K562 (cell line): ENCODE measurements around the gene ADGRE1. TPM values are rescaled to one million over a fixed set of nuclear protein-coding genes. Genes with fewer than 3 reads are reported as not detected.

Experiments used
- ARHGAP35 ChIP-seq: fragments of 450-650 bp; IDR thresholded peaks from 2 replicates; pipeline ENCODE4 v1.6.1; 2018; ENCODE audit not compliant: partially characterized antibody
- FOXJ3 ChIP-seq: sonication (generic); formaldehyde crosslinking; IDR thresholded peaks from 2 replicates; pipeline ENCODE4 v1.4.0; 2020; ENCODE audit warnings: mild to moderate bottlenecking, missing genetic modification reagents
- GABPA ChIP-seq: fragments of 200-800 bp; sonication (Bioruptor generic); conservative IDR thresholded peaks from 2 replicates; pipeline ENCODE4 v1.6.1; 2016; ENCODE audit warnings: low read depth, missing genetic modification characterization, missing compliant biosample characterization
- NFXL1 ChIP-seq: fragments of 450-650 bp; formaldehyde crosslinking; IDR thresholded peaks from 2 replicates; pipeline ENCODE4 v1.4.0; 2021; ENCODE audit warnings: mild to moderate bottlenecking
- NR2C1 ChIP-seq, 2 experiments: fragments of 450-650 bp; IDR thresholded peaks; 2 replicates each; pipeline ENCODE4 v1.6.1; 2017; ENCODE audit warnings: mild to moderate bottlenecking in 2 of 2, antibody characterized with exemption in 1 of 2, inconsistent platforms in 1 of 2, missing compliant biosample characterization in 1 of 2, missing genetic modification characterization in 1 of 2
- RFX1 ChIP-seq: fragments of 450-650 bp; IDR thresholded peaks from 2 replicates; pipeline ENCODE4 v1.6.1; 2016; ENCODE audit warnings: mild to moderate bottlenecking, moderate library complexity
- SNIP1 ChIP-seq: fragments of 450-650 bp; IDR thresholded peaks from 2 replicates; pipeline ENCODE4 v1.7.1; 2017; ENCODE audit warnings: low read depth, mild to moderate bottlenecking
- ZNF431 ChIP-seq: sonication (generic); formaldehyde crosslinking; IDR thresholded peaks from 2 replicates; pipeline ENCODE4 v1.8.0; 2022; ENCODE audit warnings: mild to moderate bottlenecking, missing genetic modification reagents
- polyA plus RNA-seq, 8 experiments: library from polyadenylated mRNA; depleted of rRNA in 4 of 8; stranded (reverse) in 5 of 8; unstranded in 3 of 8; fragments of >200 nt; fragmentation: Nextera tagmentation in 2 of 8; fragmentation: Illumina TruSeq in 1 of 8; extraction: Ambion mirVana in 2 of 8; extraction: Trizol in 1 of 8; gene quantifications; 2 replicates each; pipeline versions ENCODE4 v1.2.1 to v1.2.3, GENCODE V29; 2011 to 2014; ENCODE audit warnings: inconsistent platforms in 1 of 8, missing spikeins in 1 of 8
- total RNA-seq, 7 experiments: library from RNA; depleted of rRNA in 6 of 7; stranded (reverse); fragments of >200 nt in 6 of 7; fragmentation: Illumina TruSeq in 2 of 7; extraction: Trizol in 2 of 7; gene quantifications; 2 replicates each; pipeline versions ENCODE4 v1.2.1 to v1.2.3, GENCODE V29; 2011 to 2021; ENCODE audit warnings: low replicate concordance in 1 of 7
- TF ChIP-seq, protein P1 (sequence below): sonication (generic); formaldehyde crosslinking; IDR thresholded peaks from 2 replicates; pipeline ENCODE4 v1.8.1; 2023; ENCODE audit warnings: mild to moderate bottlenecking, missing genetic modification reagents
- TF ChIP-seq, protein P2 (sequence below), 2 experiments: fragments of 450-650 bp in 1 of 2; sonication (generic) in 1 of 2; formaldehyde crosslinking in 1 of 2; IDR thresholded peaks; 2 replicates each; pipeline versions ENCODE4 v1.7.1 to v1.9.0; 2016 to 2022; ENCODE audit warnings: inconsistent platforms in 1 of 2, mild to moderate bottlenecking in 1 of 2, missing genetic modification reagents in 1 of 2
- TF ChIP-seq, protein P3 (sequence below): sonication (generic); formaldehyde crosslinking; IDR thresholded peaks from 2 replicates; pipeline ENCODE4 v1.8.0; 2022; ENCODE audit warnings: missing genetic modification reagents, mild to moderate bottlenecking, borderline replicate concordance
- TF ChIP-seq, protein P4 (sequence below): fragments of 250-450 bp; sonication (Bioruptor Pico); IDR thresholded peaks from 2 replicates; pipeline ENCODE4 v1.8.0; 2022; ENCODE audit warnings: moderate library complexity, mild to moderate bottlenecking, inconsistent platforms

Gene ADGRE1
- total and polyA plus RNA-seq, 9 of the 15 experiments (the other 6 are each of a cell fraction or from before 2014, with no cell fraction given): 0.09 to 0.49 (median 0.25) TPM; not detected in 1

DNA sequence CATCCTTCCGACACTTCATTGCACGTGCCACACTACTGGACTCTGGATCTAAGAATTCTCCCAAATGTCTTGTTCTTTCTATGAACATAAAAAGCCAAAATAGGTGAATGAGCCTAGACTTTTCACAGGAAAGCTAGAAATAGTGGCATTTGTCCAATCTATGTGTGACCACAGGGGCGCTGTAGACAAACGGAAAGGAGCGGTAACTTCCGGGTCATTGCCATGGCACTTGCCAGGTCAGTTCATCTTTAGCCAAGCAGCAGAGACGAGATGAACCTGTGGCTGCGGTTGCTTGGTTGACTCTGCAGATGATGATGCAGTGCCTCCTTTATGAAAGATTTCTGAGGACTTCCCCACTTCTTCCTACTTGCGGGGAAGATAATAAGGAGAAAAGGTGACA, 65.6 kb downstream of the ADGRE1 start (continued):
- TF ChIP-seq, protein P1, sequence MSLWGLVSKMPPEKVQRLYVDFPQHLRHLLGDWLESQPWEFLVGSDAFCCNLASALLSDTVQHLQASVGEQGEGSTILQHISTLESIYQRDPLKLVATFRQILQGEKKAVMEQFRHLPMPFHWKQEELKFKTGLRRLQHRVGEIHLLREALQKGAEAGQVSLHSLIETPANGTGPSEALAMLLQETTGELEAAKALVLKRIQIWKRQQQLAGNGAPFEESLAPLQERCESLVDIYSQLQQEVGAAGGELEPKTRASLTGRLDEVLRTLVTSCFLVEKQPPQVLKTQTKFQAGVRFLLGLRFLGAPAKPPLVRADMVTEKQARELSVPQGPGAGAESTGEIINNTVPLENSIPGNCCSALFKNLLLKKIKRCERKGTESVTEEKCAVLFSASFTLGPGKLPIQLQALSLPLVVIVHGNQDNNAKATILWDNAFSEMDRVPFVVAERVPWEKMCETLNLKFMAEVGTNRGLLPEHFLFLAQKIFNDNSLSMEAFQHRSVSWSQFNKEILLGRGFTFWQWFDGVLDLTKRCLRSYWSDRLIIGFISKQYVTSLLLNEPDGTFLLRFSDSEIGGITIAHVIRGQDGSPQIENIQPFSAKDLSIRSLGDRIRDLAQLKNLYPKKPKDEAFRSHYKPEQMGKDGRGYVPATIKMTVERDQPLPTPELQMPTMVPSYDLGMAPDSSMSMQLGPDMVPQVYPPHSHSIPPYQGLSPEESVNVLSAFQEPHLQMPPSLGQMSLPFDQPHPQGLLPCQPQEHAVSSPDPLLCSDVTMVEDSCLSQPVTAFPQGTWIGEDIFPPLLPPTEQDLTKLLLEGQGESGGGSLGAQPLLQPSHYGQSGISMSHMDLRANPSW (CRISPR knock-in tag): no peak
- TF ChIP-seq NR2C1 (IDR thresholded peaks at IDR 0.05) (peak; percentile 92), NR2C1 (tag; IDR thresholded peaks at IDR 0.05) (peak; percentile 92), SNIP1 (no peak), ARHGAP35 (no peak), FOXJ3 (CRISPR knock-in tag) (no peak), RFX1 (peak; percentile 56), GABPA (tag) (peak; percentile 41; the same call in 1 of the 2 replicates), ZNF431 (CRISPR knock-in tag) (no peak), NFXL1 (CRISPR knock-in tag) (no peak)
- TF ChIP-seq, protein P2, sequence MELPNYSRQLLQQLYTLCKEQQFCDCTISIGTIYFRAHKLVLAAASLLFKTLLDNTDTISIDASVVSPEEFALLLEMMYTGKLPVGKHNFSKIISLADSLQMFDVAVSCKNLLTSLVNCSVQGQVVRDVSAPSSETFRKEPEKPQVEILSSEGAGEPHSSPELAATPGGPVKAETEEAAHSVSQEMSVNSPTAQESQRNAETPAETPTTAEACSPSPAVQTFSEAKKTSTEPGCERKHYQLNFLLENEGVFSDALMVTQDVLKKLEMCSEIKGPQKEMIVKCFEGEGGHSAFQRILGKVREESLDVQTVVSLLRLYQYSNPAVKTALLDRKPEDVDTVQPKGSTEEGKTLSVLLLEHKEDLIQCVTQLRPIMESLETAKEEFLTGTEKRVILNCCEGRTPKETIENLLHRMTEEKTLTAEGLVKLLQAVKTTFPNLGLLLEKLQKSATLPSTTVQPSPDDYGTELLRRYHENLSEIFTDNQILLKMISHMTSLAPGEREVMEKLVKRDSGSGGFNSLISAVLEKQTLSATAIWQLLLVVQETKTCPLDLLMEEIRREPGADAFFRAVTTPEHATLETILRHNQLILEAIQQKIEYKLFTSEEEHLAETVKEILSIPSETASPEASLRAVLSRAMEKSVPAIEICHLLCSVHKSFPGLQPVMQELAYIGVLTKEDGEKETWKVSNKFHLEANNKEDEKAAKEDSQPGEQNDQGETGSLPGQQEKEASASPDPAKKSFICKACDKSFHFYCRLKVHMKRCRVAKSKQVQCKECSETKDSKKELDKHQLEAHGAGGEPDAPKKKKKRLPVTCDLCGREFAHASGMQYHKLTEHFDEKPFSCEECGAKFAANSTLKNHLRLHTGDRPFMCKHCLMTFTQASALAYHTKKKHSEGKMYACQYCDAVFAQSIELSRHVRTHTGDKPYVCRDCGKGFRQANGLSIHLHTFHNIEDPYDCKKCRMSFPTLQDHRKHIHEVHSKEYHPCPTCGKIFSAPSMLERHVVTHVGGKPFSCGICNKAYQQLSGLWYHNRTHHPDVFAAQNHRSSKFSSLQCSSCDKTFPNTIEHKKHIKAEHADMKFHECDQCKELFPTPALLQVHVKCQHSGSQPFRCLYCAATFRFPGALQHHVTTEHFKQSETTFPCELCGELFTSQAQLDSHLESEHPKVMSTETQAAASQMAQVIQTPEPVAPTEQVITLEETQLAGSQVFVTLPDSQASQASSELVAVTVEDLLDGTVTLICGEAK (IDR thresholded peaks at IDR 0.05): peak; percentile 78
- TF ChIP-seq, protein P2 (CRISPR knock-in tag; IDR thresholded peaks at IDR 0.05): no peak
- TF ChIP-seq, protein P3, sequence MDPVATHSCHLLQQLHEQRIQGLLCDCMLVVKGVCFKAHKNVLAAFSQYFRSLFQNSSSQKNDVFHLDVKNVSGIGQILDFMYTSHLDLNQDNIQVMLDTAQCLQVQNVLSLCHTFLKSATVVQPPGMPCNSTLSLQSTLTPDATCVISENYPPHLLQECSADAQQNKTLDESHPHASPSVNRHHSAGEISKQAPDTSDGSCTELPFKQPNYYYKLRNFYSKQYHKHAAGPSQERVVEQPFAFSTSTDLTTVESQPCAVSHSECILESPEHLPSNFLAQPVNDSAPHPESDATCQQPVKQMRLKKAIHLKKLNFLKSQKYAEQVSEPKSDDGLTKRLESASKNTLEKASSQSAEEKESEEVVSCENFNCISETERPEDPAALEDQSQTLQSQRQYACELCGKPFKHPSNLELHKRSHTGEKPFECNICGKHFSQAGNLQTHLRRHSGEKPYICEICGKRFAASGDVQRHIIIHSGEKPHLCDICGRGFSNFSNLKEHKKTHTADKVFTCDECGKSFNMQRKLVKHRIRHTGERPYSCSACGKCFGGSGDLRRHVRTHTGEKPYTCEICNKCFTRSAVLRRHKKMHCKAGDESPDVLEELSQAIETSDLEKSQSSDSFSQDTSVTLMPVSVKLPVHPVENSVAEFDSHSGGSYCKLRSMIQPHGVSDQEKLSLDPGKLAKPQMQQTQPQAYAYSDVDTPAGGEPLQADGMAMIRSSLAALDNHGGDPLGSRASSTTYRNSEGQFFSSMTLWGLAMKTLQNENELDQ: no peak
- TF ChIP-seq, protein P4, sequence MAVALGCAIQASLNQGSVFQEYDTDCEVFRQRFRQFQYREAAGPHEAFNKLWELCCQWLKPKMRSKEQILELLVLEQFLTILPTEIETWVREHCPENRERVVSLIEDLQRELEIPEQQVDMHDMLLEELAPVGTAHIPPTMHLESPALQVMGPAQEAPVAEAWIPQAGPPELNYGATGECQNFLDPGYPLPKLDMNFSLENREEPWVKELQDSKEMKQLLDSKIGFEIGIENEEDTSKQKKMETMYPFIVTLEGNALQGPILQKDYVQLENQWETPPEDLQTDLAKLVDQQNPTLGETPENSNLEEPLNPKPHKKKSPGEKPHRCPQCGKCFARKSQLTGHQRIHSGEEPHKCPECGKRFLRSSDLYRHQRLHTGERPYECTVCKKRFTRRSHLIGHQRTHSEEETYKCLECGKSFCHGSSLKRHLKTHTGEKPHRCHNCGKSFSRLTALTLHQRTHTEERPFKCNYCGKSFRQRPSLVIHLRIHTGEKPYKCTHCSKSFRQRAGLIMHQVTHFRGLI (CRISPR knock-in tag): no peak
